Measurements from ENCODE around the gene TNS1.

TNS1 gene

DNA sequence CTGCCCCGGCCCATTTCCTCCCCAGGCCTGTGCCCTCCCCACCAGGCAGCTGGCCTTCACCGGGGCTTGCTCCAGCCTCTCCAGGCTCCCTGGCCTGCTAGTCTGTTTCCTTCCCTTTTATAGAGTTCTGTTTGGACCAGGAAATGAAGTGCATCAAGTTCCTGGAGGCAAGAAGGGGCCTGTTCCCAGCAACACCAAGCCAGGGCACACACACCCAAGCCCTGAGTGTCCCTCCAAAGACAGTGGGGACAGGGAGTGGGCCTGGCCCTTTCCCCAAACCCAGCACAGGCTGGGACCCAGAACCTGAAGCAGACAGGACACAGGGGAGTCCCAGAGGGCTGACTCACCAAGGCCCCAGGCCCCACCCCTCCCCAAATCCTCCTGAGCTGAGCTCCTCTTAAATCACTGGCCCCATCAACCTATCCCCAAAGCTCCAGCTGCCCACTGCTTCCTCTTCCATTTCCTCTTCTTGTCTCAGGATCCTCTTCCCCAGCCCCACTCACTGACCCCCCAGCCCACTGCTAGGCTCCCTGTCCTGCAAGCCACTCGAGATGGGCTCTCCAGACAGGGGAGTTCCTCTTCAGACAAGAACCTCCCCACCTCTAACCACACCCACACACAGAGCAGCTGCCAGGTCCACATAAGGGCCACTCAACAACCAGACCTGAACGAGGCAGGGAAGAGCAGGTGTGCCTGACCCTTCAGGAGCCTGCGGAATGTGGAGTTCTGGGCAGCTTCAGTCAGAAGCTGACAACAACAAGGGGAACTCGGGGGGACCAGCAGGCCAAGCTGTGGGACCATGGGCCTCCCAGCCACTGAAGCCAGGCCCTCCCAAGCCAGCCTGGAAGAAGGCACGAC lies 74.2 kb downstream of the TNS1 start:
- no peak for DNase-seq

GRCh38 chr2:217927601-217928323 lies 75.0 kb downstream of the TNS1 start:
- DNase-seq: no peak

DNA sequence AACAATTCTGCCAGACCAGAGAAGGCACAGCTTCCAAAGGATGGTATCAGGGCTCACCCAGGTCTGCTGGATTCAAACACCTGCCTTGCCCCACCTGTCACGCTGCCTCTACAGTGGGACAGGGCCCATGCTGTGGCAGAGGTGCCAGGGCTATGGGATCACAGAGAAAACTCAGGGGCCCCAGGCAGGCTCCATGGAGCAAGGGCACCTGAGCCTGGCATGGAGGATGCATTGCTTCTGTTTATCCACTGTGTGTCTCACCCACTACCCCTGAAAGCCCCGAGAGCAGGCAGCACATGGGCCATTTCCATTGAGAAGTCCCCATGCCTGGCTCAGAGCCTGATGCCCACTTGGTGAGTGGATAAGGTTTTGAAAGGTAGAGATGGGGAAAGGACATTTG lies 76.0 kb downstream of the TNS1 start:
- DNase-seq: no peak

GRCh38 chr2:217924346-217924901 lies 78.4 kb downstream of the TNS1 start:
- no peak for DNase-seq

DNA sequence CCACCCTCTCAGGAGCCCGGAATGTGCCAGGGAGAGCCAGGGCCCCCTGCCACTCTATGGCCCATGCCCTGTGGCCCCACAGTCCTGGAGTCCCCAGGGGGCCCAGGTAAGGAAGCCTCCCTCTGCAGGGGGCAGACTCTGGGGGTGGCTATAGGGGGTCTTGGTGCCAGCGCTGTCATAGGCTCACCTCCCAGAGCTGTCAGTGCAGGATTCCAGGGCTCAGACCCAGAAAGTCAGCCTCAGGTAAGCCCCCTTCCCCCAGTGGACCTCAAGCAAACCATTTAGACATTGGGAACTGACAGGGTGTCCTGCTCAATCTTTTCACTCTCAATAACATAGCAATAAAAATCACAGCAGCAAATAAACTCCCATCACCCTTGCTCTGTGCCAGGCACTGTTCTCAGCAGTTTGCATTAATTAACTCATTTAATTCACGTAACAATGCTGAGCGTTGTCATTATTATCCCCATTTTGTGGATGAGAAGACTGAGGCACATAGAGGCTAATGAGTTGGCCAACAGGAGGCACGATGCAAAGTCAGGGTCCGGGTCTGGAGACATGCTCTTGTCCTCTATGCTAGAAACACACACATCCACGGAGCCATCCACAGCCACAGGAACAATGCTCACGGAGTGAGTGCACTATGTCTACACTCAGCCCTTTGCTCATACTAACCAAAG lies 79.6 kb downstream of the TNS1 start:
- no peak for DNase-seq

DNA sequence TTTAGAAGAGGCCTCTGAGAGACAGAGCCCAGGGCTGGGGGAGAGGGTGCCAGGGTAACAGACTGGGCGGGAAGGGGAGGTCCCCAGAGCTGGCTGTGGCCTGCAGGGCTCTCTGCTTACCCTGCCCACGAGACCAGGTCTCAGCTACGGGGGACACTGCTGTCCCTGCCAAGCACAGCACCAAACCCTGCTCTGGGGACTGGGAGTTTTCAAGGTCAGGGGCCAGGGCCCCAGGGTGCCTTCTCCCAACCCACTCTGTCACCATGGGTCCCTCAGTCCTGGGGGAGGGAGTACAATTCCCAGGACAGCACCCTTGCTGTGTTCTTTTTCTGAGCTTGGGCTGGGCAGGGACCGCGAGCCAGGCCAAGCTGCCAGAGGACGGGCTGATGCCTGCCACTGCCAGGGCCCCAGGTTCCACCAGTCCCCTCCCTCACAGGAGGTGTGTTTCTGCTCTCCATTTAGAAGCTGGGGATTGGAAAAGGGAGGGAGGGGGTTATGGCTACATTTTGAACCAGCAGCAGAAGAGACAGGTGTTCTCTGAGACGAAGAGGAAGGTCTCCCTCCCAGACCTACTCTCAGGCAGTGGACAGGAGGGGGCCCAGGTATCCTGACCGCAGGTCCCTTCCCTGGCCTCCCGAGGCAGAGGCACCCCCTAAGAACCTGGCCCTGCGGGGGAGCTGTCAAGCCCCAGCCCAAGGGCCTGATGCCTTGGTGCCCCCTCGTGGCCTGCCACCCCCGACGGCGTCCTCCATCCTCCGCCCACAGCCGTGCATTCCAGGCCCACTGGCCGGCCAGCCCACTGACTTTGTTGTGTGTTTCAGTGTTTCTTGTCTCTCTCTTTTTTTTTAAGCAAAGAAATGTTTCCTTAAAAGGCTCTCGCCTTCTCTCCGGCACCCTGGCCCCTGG lies 80.4 kb downstream of the TNS1 start:
- DNase-seq: no peak

DNA sequence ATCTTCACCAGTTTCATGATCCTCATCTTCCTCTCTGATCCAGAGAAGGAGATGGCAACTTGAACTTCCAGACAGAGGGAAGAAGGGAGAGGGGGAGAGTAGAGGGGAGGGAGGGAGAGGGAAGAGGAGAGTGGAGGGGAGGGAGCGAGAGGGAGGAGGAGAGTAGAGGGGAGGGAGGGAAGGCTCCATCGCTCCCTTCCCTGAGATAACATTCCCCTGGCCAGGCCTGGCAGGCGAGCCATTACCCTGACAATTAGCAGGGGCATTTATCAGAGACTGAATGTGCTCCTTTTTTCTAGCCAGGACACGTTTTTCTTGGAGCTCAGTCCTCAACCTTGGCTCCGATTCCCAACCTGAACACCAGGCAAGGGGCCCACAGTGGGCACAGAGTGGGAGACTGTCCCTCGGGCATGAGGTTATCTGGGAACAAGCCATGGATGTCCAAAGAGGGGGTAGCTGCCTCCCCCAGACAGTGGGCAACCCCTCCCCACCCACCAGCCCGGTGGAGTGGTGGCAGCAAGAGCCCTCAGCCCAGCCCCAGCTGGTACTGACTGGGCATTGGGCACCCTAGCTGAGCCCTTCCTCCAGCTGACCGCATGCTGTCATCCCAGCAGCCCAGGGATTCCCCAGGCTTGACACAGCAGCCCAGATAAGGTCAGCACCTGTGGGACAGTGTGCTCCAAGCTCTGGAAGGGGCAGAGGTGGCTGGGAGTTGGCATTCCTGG lies 81.8 kb downstream of the TNS1 start:
- no peak for DNase-seq

GRCh38 chr2:217919781-217920351 lies 82.9 kb downstream of the TNS1 start:
- DNase-seq: no peak

- DNase-seq: no peak
Measured at GRCh38 chr2:217919204-217919603, 83.6 kb downstream of the TNS1 start.

DNA sequence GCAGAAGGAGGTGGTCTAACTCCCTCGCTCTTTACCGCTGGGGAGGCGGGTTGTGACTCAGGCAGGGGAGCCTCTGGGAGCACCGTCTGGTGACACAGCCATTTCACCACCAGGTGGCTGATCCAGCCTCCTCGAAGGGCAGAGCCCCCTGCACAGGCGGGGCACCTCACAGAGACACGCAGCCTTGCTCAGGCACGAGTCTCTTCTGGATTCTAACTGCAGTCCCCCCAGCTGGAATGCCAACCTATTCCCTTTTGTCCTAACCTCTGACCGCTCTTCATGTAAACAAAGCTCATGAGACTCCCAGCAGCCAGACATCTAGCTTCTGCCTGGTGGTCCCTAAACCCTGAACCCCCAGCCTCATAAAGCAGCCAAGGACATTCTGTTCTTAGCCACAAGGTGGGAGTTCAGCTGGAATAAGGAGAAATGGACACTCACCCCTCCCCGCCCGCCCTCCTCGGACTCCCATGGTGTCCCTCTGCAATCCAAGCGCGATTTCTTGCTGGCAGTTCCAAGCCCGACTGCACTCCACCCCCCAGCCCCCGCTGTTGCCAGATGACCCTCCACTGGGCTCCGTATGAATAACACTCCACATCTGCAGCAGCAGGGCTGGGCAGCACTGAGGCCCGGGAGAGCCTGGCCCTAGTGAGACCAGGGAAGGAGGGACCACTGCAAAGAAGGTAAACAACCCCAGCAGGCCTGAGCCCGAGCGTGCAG lies 84.3 kb downstream of the TNS1 start:
- no peak for DNase-seq

GRCh38 chr2:217916504-217917254 lies 86.1 kb downstream of the TNS1 start:
- DNase-seq: no peak

- no peak for DNase-seq
Measured at GRCh38 chr2:217915706-217916105, 87.1 kb downstream of the TNS1 start.

GRCh38 chr2:217914878-217915277 lies 87.9 kb downstream of the TNS1 start:
- no peak for DNase-seq

GRCh38 chr2:217914078-217914477 lies 88.7 kb downstream of the TNS1 start:
- no peak for DNase-seq

DNA sequence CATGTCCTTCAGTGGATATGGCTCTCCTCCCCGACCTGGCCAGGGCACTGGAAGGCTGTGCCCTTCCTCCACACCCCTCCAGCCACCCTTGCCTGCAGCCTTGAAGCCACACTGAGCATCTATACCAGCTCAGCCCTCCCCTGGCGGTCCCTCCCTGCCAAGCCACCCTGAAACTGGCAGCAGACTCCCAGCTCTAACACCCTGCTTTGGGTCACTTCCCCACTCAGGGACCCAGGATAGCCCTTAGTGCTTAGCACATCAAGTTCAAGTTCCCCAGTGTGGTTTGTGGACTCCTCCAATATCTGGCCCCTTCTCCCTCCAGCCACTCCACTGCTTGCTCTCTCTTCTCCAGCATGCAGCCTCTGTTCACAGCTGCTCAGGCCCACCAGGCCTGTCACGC lies 89.4 kb downstream of the TNS1 start:
- no peak for DNase-seq

GRCh38 chr2:217912098-217913024 lies 90.4 kb downstream of the TNS1 start:
- no peak for DNase-seq

GRCh38 chr2:217911283-217912097 lies 91.3 kb downstream of the TNS1 start:
- no peak for DNase-seq

DNA sequence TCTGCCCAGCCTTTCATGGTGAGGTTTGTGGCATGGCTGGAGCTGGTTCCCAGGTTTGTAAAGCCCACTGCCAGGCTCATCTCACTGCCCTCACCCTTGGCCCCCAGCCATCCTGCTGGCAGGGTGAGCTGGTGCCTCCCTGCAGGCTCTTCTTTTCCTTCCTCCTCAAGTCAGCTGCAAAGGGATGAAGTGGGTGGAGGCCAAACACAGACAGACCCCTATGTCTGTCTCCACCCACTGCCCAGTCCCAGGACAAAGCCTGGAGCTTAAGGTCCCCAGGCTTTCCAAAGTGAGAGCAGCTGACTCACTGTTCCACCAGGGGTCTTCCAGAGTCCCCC lies 92.0 kb downstream of the TNS1 start:
- DNase-seq: no peak
